Measurements from ENCODE around the gene PCNX2. TPM values are rescaled to one million over a fixed set of nuclear protein-coding genes. Genes with fewer than 3 reads are reported as not detected.
"Not testable (repeated sequence)": the region's sequence is repeated elsewhere in the genome, so short reads cannot be mapped to it uniquely, and the experiment has no call there.

PCNX2 gene
- polyA plus RNA-seq, 1 donor = 2.2 TPM

DNA sequence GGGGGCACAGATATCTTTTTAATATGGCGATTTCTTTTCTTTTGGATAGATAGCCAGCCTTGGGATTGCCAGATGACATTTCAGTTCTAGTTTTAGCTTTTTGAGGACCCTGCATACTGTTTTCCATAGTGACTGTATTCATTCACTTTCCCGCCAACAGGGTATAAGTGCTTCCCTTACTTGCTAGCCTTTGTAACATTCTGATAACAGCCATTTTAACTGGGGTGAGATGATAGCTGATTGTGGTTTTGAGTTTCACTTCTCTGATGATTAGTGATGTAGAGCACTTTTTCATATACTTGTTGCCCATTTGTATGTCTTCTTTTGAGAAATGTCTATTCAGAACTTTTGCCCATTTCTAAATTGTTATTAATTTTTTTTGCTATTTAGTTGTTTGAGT is 193.2 kb downstream of the PCNX2 start:
- no peak for DNase-seq

DNA sequence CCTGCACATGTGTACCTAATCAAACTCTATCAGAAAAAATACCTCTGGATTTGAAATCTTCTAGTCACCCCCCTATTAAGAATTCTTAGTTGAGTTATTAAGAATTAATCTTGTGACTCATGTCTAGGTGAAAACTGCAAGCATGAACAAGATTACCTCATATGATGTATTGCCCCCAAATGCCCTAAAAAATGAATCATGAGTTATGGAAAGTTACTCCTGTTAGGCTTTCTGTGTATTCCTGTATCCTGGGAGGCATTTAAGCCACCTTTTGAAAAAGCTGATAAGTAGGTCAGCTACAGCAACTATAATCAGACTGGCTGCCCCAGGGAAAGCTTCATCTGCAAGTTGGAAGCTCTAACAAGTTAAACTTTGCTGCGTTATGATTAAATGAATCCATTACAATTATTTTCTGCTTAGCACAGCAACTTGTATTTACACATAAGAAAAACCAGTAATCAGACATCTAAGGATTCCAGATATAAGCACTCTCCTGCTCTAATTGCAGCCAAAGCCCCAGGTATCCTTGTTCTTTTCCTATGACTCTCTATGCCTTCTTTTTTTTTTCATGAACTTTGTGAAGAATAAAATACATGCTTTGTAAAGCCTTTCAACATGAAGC is 197.5 kb downstream of the PCNX2 start:
- DNase-seq = no peak

DNA sequence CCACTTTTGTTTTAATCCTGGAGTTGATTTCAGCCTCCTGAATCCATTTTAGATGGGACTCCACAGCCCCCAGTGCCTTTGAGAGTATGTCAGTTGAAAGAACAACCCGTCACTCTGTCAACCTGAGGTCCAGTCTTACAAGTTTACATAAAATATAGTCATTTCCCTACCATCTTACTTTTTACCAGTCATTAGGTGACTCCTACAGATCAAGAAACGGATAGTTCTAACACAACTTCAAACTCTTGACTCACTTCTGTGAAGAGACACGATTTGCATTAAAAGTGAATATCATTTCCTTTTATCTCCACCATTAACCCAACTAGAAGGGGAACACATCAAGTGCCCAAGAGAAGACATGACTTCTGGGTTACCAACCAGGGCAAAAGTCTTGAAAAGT is 198.0 kb downstream of the PCNX2 start:
- no peak for DNase-seq

DNA sequence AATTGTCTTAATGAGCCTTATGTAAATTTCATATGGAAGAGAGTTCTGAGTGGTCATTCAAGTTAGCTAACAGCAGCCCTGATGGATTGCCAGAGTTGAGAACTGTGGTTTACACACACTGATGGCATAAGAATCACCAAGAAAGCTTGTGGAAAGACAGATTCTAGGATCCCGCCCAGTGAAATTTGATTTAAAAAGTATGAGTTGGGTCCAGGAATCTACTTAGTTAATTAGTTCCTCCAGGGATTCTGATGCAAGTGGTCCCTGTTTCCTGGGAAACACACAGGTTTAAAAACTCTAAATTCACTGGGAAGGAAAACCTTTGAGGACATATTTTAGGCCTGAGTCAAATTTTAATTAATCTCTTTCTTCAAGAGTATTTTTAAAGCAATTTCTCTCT is 200.8 kb downstream of the PCNX2 start:
- DNase-seq = no peak

DNA sequence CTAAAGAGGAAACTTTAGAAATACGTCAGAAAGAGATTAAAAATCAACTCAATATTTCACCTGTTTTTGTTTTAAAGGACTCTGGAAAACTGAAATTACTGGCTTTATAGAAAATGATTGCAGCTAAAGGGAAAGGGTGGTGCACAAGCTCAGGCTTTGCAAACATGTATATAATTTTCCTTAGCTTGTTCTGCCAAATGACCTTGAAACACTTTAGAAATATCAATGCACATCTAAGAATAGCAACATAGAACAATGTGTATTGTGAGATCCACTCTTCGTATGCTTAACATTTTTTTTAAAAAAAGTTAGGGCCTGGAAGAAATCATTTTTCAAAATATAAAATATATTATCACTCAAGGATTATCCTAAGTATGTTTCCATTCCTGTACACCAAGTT is 201.3 kb downstream of the PCNX2 start:
- DNase-seq = no peak

DNA sequence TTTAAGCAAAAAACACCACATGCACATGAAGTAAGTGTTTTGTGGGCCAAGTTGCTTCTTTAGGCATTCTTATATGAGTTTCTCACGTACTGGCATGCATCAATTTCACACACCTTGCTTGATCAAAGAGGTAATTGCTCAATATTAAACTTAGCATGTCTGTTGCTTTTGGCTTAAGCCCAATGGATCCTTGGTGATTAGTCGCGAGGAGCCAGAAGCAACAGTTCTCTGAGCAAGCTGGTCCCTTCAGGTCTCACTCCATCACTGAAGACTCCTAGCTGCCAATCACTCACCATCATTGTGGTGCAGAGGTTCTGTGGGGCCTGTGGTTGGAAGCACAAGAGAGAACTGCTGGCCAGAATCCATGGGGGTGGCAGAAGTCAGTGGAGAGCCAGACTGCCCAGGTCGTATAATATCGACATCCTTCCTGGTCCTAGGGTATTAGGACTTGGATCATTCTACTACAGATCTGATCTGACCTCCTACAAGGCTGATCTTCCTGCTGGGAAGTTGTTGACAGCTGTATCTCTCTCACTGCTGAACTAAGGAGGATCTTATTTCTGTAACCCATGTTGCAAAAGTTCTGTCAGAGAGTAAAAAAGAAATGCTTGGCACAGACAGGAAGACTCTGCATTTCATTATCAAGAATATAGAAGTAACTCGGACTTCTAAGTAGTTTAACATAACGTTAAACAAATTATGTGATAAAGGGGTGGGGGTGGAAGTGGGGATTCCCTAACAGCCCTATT is 204.6 kb downstream of the PCNX2 start:
- DNase-seq = no peak

DNA sequence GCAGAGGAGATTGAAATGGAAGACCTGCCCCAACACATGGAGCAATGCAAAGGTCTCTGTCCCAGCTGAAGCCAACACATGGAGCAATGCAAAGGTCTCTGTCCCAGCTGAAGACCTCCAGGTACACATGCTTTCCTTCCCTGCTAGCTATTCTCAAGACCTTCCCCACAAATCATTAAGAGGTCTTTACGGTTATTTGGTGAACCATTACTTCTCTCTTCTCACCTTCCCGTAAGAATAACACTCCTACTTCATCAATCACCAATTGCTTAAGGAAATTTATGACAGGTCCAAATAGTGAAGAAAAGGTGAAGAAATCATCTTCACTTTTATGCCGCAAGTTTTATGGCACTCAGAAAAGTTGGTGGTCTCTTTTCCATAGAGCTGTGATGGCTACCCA is 206.3 kb downstream of the PCNX2 start:
- no peak for DNase-seq

DNA sequence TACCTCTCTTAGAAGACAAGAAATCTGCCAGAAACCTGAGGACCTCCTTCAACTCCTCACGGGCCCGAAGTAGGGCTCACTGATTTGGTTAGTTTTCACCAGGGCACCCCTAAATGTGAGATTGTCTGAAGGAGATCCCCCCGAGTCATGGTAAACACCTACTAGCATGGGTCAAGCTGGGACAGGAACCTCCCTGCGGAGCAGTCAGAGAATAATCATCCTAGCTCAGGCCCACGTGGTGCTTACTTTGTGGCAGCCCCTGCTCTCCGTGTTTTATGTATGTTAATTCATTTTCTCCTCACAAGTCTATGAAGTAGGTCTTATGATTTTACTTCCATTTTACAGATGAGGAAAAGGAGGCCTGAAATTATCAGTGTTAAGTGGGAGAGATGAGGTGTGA is 206.9 kb downstream of the PCNX2 start:
- no peak for DNase-seq

DNA sequence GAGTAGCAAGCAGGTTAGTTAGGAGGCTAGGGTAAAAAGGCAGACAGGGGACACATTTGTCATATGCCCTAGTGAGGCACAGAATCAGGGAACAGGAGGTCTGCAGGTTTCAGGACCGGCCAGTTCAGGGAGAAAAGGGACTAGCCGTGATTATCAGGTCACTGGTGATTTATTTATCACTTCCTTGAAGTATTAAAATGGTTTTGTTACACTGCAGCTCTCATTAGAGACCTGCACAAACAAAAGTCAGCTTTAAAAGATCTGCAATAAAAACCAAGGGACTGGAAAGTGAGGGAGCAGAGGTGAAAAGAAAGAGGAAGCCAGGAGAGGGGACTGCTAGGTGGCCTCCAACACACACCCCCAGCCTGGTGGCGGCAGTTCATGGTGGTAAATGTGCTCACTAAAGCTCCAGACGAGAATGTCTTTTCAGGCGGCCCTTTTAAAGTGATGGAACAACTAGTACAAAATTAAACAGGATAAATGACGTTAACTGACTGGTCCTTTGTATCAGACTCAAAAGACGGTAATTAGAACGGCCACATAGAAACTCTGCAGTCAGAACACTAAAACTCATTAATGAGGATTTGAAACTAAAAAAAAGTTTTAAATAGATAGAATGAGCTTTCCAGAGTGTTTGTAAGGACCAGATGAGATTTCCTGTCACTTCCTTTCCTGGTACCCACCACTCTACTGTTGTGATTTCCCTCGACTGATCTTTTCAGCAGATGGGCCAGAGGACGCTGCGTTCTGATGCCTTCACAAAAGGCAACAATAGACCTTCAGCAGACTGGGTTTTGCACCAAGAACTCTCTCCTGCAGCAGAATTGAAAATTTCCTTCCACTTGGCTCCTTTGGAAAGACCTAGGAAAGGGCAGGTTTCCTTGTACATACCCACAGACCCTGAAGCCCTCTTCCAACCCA is 208.3 kb downstream of the PCNX2 start:
- no peak for DNase-seq

DNA sequence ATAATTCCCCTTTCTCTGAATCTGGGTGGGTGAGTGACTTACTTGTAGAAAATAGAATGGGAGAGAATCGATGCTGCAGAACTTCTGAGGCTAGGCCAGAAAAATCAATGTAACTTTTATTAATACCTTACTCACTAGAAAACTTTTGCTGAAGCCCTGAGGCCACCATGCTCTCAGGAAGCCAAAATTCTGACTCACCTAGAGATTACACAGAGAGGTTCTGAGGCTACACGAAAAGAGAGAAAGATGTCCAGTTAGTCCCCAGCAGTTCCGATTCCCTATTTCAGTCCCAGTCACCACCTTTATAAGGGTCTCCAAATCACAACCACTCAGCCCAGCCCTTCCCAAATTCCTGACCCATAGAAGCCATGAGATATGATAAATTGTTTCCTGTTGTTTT is 210.0 kb downstream of the PCNX2 start:
- no peak for DNase-seq

DNA sequence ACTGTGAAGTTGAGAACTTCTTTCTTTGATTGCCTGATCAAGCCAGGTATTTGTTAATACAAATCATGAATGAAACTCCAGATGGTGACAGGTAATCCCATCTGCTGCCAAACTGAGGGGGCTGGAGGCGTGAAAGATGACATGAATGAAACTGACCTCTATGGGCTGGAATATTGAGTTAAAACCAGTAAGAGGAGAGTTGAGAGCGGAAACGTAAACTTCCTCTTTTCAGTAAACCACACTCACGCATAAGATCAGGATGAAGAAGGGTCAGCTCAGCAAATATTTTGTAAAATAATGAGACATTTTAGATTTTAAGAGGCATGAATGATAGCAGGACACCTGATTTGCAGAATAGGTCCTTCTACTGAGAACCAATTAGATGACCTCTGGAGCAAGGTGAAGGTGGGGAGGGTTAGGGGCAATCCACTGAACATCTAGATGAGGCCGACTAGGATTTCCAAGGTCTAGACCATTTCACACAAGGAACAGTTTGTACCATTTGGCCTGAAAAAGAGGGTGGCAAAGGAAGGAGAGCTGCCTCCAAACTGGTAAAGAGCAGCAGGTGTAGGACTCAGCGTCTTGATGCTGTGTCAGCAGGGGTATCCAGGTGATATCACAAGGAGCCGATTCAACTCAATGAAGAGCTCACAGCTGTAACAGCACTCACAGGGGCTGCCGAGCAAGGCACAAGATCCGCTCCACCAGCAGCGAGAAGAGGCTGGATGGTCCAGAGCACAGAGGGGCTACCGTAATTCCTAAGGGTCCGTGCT is 212.6 kb downstream of the PCNX2 start:
- DNase-seq = no peak

DNA sequence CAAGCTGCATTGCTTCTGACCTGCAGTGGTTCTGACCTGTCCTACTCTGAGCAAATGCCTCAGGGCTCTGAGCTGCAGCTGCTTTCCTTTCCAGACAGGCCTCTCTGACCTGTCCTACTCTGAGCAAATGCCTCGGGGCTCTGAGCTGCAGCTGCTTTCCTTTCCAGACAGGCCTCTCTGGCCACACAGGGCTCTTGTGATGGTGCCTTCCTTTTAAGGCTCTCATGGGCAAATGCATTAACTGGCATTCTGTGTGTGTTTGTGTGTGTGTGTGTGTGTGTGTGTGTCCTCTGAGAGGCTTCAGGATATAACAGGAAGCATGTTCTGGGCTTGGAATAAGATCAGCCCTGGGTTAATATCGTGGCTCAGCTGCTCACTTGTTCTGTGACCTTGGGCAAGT is 213.8 kb downstream of the PCNX2 start:
- DNase-seq = no peak

DNA sequence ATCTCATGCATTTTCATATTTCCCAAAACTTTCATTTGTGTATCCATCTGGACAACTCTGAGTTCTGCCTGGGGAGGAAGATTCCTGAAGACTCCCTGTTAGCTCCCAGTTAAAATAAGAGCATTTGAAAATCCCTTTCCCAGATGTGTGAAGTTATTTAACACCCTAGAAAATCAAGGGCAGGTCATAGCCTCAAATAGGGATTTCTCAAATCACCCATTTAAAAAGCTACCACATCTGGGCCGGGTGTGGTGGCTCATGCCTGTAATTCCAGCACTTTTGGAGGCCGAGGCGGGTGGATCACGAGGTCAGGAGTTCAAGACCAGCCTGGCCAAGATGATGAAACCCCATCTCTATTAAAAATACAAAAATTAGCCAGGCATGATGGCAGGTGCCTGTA is 214.7 kb downstream of the PCNX2 start:
- not testable (repeated sequence) for DNase-seq

DNA sequence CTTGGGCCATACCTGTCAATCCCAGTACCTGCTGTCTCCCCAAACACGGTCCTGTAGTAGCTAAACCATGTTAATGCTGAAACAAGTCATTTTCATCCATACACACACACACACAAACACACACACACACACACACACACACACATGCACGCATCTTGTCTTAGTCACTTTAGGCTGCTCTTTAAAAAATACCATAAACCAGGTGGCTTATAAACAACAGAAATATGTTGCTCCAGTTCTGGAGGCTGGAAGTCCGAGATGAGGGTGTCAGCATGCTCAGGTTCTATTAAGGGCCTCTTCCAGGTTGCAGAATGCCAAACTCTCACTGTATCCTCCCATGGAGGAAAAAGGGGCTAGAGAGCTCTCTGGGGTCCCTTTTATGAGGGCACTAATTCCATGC is 215.2 kb downstream of the PCNX2 start:
- DNase-seq = no peak

DNA sequence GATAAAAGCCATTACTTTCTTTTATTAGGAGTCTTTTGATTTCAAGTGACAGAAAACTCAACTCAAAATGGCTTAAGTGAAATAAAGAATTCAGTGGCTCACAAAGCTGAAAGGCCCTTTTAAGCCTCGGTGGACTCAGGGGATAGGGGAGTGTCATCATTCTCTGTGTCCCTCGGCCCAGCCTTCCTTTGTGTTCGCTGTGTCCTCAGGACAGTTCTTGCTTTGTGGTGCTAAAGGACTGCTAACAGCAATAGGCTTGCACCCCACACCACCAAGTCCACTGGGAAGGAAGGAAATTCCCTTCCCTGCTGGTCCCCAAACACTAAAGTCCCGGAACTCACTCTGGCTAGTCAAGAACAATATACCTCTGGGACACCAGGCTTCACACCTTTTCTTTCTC is 216.0 kb downstream of the PCNX2 start:
- no peak for DNase-seq

DNA sequence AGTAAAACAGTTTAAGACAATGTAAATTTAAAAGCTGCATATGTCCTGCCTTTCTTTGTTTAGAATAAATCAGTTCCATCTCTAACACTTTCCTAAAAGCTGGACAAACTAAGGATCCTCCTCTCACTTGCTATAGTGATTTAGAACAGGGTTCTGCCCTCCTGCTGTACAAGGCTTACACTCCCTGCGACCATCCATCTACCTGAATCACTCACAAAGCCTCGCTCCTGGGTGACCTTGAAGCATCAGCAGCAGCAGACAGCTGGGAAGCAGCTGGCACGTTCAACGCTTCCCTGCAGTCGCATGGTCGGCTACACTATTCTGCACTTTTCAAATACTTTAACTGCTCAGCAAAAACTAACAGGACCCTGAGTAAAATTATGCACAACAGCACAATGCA is 217.1 kb downstream of the PCNX2 start:
- no peak for DNase-seq

DNA sequence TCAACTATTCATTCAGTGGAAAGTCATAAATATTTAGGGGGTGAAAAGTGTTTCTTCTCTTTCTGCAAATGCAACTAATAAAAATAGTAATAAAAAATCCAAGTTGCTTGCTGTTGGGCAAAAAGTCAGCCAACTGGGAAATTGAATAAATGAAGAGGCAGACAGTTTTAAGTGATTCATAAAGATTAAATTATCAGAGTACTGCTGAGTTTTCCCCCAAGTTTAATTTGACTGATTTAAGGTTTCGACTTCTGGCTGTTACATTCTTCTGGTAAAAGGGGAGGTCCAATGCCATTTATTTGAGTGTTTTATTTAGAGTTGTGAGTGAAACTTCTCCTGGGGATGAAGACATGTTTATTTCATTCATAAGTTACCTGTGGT is 219.6 kb downstream of the PCNX2 start:
- no peak for DNase-seq

DNA sequence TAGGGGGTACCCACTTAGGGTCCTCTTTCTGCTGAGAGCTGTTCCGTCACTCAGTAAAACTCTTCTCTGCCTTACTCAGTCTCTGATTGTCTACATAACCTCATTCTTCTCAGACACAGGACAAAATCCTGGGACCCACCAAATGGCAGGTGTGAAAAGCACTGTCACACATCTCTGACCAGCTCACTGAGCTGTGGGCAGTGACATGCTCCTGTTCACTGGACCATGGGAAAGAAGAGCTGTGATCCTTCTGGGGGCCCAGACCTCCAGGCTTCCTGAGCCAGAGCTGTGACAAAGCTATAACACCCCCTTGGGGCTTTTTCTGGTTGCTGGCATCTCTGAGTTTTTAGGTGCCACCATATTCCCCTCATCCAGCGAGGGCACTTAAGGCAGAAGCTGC is 229.4 kb downstream of the PCNX2 start:
- no peak for DNase-seq

DNA sequence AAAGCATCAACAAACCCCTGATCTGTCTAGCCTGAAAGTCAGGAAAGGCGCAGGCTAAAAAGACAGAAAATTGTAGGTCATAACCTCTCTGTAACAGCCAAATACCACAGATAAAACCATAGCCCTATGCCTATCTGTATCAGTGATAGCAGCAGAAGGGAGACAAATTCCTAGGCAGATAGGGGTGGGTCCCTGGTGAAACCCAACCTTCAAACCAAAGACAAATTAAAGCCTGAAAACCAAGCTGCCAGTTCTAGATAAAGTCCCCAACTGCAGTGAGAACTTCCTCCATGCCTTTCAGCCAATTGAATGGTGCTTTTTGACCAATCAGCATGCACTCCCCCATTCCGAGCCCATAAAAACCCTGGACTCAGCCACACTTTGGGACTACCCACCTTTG is 229.8 kb downstream of the PCNX2 start:
- no peak for DNase-seq

DNA sequence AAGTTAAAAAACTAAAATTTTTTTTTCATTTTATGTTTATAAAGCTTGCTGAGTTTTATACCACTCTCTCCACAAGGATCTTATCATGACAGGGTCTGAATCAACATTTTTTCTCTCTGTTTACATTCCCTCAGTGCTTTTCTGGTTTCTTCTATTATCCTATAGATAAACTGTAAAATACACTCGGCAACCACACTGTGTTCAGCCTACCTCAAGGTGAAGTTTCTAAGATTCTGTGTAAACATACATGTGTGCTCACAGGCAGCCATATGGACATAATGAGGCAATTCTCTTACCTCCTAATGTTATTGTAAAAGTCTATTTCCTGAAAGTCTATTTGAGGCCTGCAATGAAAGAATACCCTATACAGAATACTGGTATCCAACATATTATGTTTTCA is 230.5 kb downstream of the PCNX2 start:
- DNase-seq = no peak

DNA sequence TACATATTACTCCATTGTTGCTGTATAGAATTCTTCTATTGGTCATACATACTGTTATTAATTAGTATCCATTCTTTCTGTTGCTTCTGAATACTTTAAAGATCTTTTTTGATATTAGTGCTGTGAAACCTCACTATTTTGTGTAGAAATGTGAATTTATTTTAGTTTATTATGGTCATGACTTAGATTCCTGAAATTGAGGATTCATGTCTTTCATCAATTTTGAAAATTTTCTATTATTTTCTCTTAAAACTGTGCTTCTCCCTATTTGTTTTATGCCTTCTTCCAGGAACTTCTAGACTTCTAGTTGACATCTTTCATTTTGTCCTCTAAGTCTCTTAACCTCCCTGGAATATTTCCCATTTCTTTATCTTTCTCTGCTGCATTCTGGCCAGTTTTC is 232.1 kb downstream of the PCNX2 start:
- no peak for DNase-seq

DNA sequence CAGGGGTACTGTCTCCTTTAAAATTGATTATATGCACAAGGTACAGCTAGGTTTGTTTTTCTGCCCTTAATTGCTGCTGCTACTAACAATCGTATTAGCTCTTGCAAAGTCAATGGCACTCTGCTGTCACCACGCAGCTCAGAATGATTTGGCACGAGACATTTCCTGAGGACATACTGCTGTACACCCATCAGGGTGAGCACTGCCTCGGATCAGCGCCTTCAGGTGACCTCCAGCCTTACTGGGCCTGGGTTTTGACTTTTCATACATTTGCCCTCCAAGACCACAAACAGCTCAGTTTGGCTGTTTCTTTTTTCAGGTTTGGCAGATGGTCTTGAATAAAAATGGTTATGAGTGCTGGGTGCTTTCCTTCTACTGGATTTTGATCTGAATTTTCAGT is 234.3 kb downstream of the PCNX2 start:
- no peak for DNase-seq

DNA sequence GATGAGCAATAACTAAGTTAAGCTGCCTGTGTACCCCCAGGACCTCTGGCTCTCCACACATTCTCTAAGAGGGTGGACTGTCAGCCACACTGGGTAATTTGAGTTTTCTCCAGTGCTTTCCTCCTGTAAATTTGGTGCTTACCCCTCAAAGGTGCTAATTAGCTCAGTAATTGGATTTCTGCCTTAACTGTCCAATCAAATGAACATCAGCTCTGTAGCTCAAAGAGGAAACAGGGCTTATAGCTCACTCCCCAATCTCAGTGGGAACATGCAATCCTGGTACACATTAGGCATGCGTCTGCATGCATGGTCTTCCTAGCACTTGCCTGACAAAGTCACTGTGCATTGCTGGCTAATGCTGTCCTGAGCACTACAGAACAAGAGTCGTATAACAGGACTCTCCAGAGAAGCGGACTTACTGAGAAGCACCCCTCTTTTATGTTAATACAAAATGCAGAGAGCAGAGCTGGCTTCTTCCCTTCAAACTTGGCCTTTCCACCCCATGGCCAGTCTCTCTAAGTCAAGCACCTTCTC is 235.0 kb downstream of the PCNX2 start:
- no peak for DNase-seq
